G401 (cell line): Measurements from ENCODE around the gene SH3GL1. TPM values are rescaled to one million over a fixed set of nuclear protein-coding genes. Genes with fewer than 3 reads are reported as not detected.

ENCODE experiments used
- DNase-seq: peaks from one replicate; pipeline ENCODE4 v3.0.0-alpha.2; 2015; ENCODE audit warnings: low spot score
- in situ Hi-C: cut with HindIII; loops from 2 replicates; pipeline ENCODE4 v1.10.0; 2016; ENCODE audit warnings: low sequenced_read_pairs, mixed read lengths
- total RNA-seq: library from RNA; depleted of rRNA; stranded (reverse); fragments of >200 nt; shearing (Covaris generic); gene quantifications from 2 replicates; pipeline ENCODE4 v1.2.3, GENCODE V29; 2014

Gene SH3GL1
- total RNA-seq, 1 experiment from 2014 or later: 109 TPM

GRCh38 chr19:4380254-4380727, 20.1 kb downstream of the SH3GL1 start:
- in situ Hi-C loops: no loop called here
- no peak for DNase-seq

GRCh38 chr19:4379383-4380253, 20.7 kb downstream of the SH3GL1 start:
- in situ Hi-C loops: no loop called here
- no peak for DNase-seq

- in situ Hi-C loops: no loop called here
- DNase-seq: no peak
These were observed 21.5 kb downstream of the SH3GL1 start for GRCh38 chr19:4378886-4379285.

- in situ Hi-C loops: no loop called here
- no peak for DNase-seq
These were observed 23.2 kb downstream of the SH3GL1 start for GRCh38 chr19:4376991-4377781.

GRCh38 chr19:4376671-4376990, 23.7 kb downstream of the SH3GL1 start:
- DNase-seq: no peak

GRCh38 chr19:4376028-4376670, 24.2 kb downstream of the SH3GL1 start:
- in situ Hi-C loops: no loop called here
- DNase-seq: no peak

More at GRCh38 chr19:4376671-4376990, 23.7 kb downstream of the SH3GL1 start:
- in situ Hi-C loops: no loop called here

- in situ Hi-C loops: no loop called here
These were observed 25.0 kb downstream of the SH3GL1 start for GRCh38 chr19:4375164-4376027.

GRCh38 chr19:4374498-4375163, 25.7 kb downstream of the SH3GL1 start:
- in situ Hi-C loops: no loop called here
- DNase-seq: no peak

More at GRCh38 chr19:4375164-4376027, 25.0 kb downstream of the SH3GL1 start:
- DNase-seq: no peak

- in situ Hi-C loops: no loop called here
- peak; percentile 74 for DNase-seq
These were observed 26.5 kb downstream of the SH3GL1 start for GRCh38 chr19:4373601-4374497.

GRCh38 chr19:4373013-4373367, 27.4 kb downstream of the SH3GL1 start:
- in situ Hi-C loops: no loop called here

GRCh38 chr19:4372165-4373012, 28.0 kb downstream of the SH3GL1 start:
- no peak for DNase-seq
- in situ Hi-C loops: no loop called here

More at GRCh38 chr19:4373013-4373367, 27.4 kb downstream of the SH3GL1 start:
- no peak for DNase-seq

GRCh38 chr19:4371247-4372164, 28.8 kb downstream of the SH3GL1 start:
- in situ Hi-C loops: no loop called here
- DNase-seq: peak; percentile 56

- in situ Hi-C loops: no loop called here
- DNase-seq: no peak
These were observed 29.8 kb downstream of the SH3GL1 start for GRCh38 chr19:4370418-4371041.

GRCh38 chr19:4369888-4370260, 30.5 kb downstream of the SH3GL1 start:
- in situ Hi-C loops: no loop called here
- peak; percentile 64 for DNase-seq
